Adrenal gland (tissue), 5 donors: ENCODE data around the gene GCH1.

Experiments used
- CTCF ChIP-seq, 6 experiments: fragments of 450-650 bp in 4 of 6; fragments of 200-600 bp in 2 of 6; sonication (generic) in 1 of 6; IDR thresholded peaks; 1 replicate in 5 of 6; 2 replicates in 1 of 6; pipeline versions ENCODE4 v1.5.1 to v1.8.0; 2016 to 2021; ENCODE audit warnings: antibody characterized with exemption in 6 of 6, mild to moderate bottlenecking in 2 of 6, moderate library complexity in 1 of 6
- POLR2A ChIP-seq, 2 donors: fragments of 450-650 bp; IDR thresholded peaks; one replicate each; pipeline ENCODE4 v1.6.1; 2017; ENCODE audit warnings: antibody characterized with exemption in 2 of 2, mild to moderate bottlenecking in 2 of 2, moderate library complexity in 1 of 2
- donor health status: DM: no; HTN: no; CAD: no.

DNA sequence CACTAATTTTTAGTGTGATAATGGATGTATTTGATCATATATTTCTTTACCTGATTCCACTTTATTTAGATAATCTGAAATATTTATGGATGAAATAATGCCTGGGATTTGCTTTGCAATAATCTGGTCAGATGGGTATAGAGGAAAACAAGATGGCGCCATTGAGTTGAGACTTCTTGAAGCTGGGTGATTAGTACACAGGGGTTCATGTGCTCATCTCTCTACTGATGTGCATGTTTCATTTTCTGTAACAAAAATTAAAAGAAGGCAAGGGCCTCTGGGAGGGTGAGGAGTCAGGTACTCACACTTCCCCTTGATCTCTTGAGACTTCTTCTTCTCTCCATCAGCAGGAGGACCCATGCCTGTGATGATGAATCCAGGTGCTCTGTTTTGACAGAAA, 61.8 kb downstream of the GCH1 start:
- TF ChIP-seq CTCF (IDR thresholded peaks at IDR 0.05): no peak
- TF ChIP-seq POLR2A (IDR thresholded peaks at IDR 0.05): no peak
